EL (cell line): ENCODE measurements around the gene LCA5L.
"Not testable (repeated sequence)": the region's sequence is repeated elsewhere in the genome, so short reads cannot be mapped to it uniquely, and the experiment has no call there.

Experiments
- DNase-seq: peaks from one replicate; pipeline ENCODE4 v3.0.0-alpha.2; 2016

Gene LCA5L

GRCh38 chr21:39451332-39452206 is 6.0 kb upstream of the LCA5L start, which contains the start of gene SH3BGR:
Gene SH3BGR, plus strand, starts transcription at chr21:39451970. Its CDS starts 127 bp downstream, at chr21:39452097.
- DNase-seq = no peak

DNA sequence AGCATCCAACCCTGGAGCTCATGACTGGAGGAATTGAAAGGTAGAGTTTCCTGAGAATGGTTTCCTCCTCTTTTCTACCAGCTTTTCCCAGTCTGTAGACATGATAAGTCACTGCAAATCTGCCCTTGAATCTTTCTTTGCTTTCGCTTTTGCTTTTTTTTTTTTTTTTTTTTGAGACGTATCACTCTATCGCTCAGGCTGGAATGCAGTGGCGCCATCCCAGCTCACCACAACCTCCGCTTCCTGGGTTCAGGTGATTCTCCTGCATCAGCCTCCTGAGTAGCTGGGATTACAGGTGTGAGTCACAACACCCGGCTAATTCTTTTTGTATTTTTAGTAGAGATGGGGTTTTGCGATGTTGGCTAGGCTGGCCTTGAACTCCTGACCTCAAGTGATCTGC is 1.7 kb upstream of the LCA5L start:
- no peak for DNase-seq

GRCh38 chr21:39444421-39445180 is 977 bp downstream of the LCA5L start:
- DNase-seq = peak; percentile 59

DNA sequence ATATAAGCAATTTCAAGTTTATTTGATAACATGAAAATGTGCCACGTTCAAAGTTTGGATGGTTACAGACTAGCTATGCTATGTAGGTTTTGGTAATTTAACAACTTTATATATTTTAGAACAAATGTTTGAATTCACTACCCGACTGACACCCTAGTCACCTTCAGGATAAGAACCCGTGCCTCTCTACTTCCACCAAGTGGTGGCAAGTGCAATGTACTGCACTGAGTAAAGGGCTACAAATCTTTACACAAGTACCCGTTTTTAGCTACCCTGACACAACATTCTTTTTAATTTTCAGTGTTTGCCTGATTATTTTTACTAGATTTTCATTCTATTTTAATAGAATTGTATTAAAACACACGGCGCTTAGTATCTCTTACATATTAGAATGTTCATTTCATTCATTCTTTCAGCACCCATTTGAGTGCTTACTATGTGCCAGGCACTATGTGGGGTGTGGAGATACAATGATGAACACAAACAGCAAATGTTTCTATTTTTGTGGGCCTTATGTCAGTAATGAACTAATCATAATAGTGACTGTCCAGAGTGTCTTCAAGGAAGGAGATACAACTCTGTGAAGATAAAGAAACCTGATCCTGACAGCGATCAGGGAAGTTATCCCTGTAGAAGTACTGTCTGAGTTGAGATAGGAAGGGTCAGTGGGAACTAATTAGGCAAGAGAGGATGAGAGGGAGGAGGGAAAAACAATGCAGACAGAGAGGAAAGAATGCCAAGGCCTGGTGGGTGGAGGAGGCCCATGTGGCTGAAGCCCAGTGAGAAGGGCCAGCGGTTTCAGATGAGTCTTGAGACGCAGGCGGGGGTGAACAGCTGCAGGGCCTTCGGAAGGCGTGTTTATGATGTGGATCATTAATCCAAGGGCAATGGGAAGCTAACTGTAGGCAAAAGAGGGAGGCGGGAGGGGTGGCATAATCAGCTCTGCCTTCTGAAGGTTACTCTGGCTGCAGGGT is 3.8 kb downstream of the LCA5L start:
- peak; percentile 50 for DNase-seq

- no peak for DNase-seq
These were observed 6.3 kb downstream of the LCA5L start for GRCh38 chr21:39439232-39439631.

DNA sequence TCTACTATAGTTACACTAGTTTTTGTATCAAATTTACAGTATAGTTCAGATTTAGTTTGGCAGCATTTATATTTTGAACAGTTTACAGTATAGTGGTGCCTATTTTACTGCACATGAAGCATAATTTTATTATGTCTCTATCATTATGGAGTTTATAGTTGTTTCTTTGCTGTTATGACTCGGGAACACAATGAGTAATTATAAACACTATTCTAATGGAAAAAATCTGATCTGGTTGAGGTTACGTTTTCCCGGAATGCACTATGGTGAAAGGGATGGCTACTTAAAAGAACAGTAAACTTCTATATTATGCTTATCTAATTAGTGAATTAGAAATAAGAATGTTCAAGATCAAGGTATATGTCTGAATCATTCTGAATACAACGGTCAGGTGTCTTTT is 10.6 kb downstream of the LCA5L start:
- no peak for DNase-seq

DNA sequence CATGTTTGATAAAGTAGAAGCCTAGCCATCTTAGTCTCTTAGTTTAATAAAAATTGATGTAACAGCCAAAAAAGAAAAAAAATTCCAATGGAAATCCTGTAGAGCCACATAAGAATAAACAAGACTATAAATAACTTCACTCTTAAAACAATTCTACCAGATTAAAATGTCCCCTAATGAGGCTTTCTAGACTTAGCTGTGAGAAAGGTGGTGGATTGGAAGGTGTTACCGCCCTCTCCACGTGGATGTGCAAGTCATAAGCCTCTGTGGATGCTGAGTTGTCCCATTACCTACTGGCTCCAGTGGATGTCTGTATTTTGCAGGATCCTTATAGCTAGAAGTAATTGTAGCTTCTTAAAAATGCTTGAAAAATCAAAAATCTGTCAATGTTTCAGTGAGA is 14.6 kb downstream of the LCA5L start:
- DNase-seq = no peak

- DNase-seq = no peak
These were observed 15.1 kb downstream of the LCA5L start for GRCh38 chr21:39430457-39430856.

GRCh38 chr21:39430016-39430415 is 15.6 kb downstream of the LCA5L start:
- no peak for DNase-seq

- DNase-seq = no peak
These were observed 16.1 kb downstream of the LCA5L start for GRCh38 chr21:39429445-39429844.

- DNase-seq = no peak
These were observed 22.9 kb downstream of the LCA5L start for GRCh38 chr21:39422527-39423241.

DNA sequence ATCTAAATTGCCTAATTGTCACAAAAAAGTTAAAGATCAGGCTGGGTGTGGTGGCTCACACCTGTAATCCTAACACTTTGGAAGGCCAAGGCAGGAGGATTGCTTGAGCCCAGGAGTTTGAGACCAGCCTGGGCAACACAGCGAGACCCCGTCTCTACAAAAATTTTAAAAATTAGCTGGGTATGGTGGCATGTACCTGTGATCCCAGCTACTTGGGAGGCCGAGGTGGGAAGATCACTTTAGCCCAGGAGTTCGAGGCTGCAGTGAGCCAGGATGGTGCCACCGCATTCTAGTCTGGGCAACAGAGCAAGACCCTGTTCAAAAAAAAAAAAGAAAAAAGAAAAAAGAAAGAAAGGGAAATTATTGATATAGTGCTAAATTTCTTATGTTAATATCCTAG is 26.4 kb downstream of the LCA5L start:
- not testable (repeated sequence) for DNase-seq

DNA sequence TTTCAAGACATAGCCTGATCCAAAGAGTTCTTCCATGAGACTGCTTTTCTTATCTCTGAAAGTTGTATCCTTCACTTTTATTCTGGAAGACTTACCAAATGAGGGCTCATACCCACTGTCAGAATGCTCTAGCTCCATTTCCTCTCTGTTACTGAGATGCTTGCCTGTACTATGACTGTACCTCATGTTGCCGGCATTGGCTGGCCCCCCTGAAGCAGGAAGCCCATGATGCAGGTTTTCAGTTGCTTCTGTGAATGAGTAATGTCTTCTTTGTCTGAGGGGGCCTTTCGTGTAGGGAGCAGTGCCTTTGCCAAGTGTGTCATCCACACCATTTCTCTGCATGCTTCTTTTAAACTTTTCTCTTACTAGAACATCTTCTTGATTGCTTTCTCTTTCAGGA is 39.5 kb downstream of the LCA5L start:
- no peak for DNase-seq

GRCh38 chr21:39400173-39400572 is 45.4 kb downstream of the LCA5L start:
- DNase-seq = no peak

- DNase-seq = peak; percentile 13
These were observed 47.8 kb downstream of the LCA5L start for GRCh38 chr21:39397646-39398385.

DNA sequence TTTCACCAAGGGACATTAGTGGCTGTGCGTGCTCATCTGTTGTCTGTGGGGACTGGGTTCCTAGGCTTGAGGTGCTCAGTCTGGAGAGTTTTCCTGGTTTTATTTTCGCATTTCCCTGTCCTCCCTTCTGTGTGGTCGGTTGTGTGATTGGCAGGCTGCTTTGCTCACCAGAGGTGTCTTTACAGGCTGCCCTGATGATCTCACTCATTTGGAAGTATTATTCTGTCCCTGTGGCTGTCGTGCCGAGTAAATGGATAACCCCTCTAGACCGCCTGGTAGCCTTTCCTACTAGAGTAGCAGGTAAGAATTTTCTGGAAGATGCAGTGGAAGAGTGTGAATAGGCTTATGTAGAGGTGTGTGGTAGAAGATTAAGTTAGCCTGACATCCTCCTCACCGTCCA is 52.6 kb downstream of the LCA5L start:
- DNase-seq = no peak

- no peak for DNase-seq
These were observed 55.3 kb downstream of the LCA5L start for GRCh38 chr21:39390212-39390765.

DNA sequence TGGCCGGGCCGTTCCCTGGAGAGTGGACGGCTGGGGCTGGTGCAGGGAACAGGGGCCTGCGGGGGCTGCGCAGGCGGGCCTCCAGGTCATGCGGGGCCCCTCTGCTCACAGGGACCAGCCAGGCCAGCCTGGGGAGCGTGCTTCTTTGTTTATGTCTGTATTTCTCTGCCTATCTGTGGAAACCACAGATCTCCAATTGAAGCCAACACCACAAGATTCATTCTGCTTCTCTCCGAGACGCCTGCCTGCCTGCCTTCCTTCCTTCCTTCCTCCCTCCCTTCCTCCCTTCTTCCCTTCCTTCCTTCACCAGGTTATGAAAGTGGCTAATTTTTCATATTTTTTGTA is 56.8 kb downstream of the LCA5L start:
- no peak for DNase-seq

GRCh38 chr21:39388038-39388810 is 57.4 kb downstream of the LCA5L start:
- DNase-seq = peak; percentile 87

GRCh38 chr21:39387461-39388037 is 58.0 kb downstream of the LCA5L start:
- peak; percentile 89 for DNase-seq
